Thoracic aorta (tissue), 2 donors: Measurements from ENCODE around the gene USP17L24. TPM values are rescaled to one million over a fixed set of nuclear protein-coding genes. Genes with fewer than 3 reads are reported as not detected.

Experiments
- total RNA-seq, 2 donors: library from RNA; depleted of rRNA; stranded (reverse); fragments of >200 nt; gene quantifications; one replicate each; pipeline versions ENCODE4 v1.1.0 to v1.2.3, GENCODE V29; 2016

The USP17L24 gene
- total RNA-seq, 2 donors from 2014 or later, result not detected

Other genes starting within 250 kb of the USP17L24 start
- gene FAM90A26, start 154.8 kb upstream of the USP17L24 start, total RNA-seq, result not detected
- not detected for gene USP17L10, start 114.5 kb upstream of the USP17L24 start, total RNA-seq
- gene USP17L11, start 109.8 kb upstream of the USP17L24 start, total RNA-seq, result not detected
- gene USP17L12, start 105.0 kb upstream of the USP17L24 start, total RNA-seq, result not detected
- not detected for gene USP17L13, start 100.3 kb upstream of the USP17L24 start, total RNA-seq
- gene USP17L15, start 90.8 kb upstream of the USP17L24 start, total RNA-seq, result not detected
- not detected for gene USP17L17, start 81.3 kb upstream of the USP17L24 start, total RNA-seq
- not detected for gene USP17L18, start 76.5 kb upstream of the USP17L24 start, total RNA-seq
- not detected for gene USP17L19, start 71.8 kb upstream of the USP17L24 start, total RNA-seq
- not detected for gene USP17L20, start 67.0 kb upstream of the USP17L24 start, total RNA-seq
- not detected for gene USP17L21, start 62.3 kb upstream of the USP17L24 start, total RNA-seq
- gene USP17L22, start 57.5 kb upstream of the USP17L24 start, total RNA-seq, result not detected
- gene USP17L25, start 4.7 kb downstream of the USP17L24 start, total RNA-seq, result not detected
- gene USP17L26, start 9.5 kb downstream of the USP17L24 start, total RNA-seq, result not detected
- not detected for gene USP17L5, start 14.2 kb downstream of the USP17L24 start, total RNA-seq
- not detected for gene USP17L27, start 19.0 kb downstream of the USP17L24 start, total RNA-seq
- gene USP17L28, start 23.7 kb downstream of the USP17L24 start, total RNA-seq, result not detected
- not detected for gene USP17L29, start 28.5 kb downstream of the USP17L24 start, total RNA-seq
- not detected for gene USP17L30, start 38.0 kb downstream of the USP17L24 start, total RNA-seq
- gene DEFB131A, start 119.2 kb downstream of the USP17L24 start, total RNA-seq, result not detected